Liver (tissue), 9 donors: ENCODE measurements around the gene TDRD7. TPM values are rescaled to one million over a fixed set of nuclear protein-coding genes. Genes with fewer than 3 reads are reported as not detected.
A peak's percentile ranks its signal among the peaks of the same experiment; 100 is the strongest.

Experiments
- DNase-seq: peaks from one replicate; pipeline ENCODE4 v3.0.0-alpha.2; 2017; ENCODE audit warnings: low spot score
- H3K27ac ChIP-seq, 2 donors: one replicate each; pipeline ENCODE4 v1.7.0; 2013; ENCODE audit warnings: inconsistent platforms in 2 of 2, low read length in 2 of 2, control low read depth in 1 of 2, low read depth in 1 of 2, mild to moderate bottlenecking in 1 of 2
- H3K27me3 ChIP-seq, 4 donors: one replicate each; pipeline versions ENCODE4 v1.6.1 to v1.7.0; 2013; ENCODE audit warnings: low read length in 3 of 4, inconsistent platforms in 1 of 4, mild to moderate bottlenecking in 1 of 4, moderate library complexity in 1 of 4; ENCODE audit not compliant: control insufficient read depth in 4 of 4, insufficient read depth in 4 of 4
- H3K36me3 ChIP-seq, 4 donors: one replicate each; pipeline versions ENCODE4 v1.6.1 to v1.7.0; 2013; ENCODE audit warnings: low read length in 3 of 4, mild to moderate bottlenecking in 3 of 4, low read depth in 1 of 4, moderate library complexity in 1 of 4; ENCODE audit not compliant: control insufficient read depth in 4 of 4, insufficient read depth in 3 of 4
- H3K4me1 ChIP-seq, 4 donors: one replicate each; pipeline versions ENCODE4 v1.6.1 to v1.7.0; 2013; ENCODE audit warnings: low read length in 3 of 4, mild to moderate bottlenecking in 3 of 4, moderate library complexity in 1 of 4; ENCODE audit not compliant: control insufficient read depth in 4 of 4, insufficient read depth in 4 of 4
- H3K4me3 ChIP-seq, 3 donors: one replicate each; pipeline versions ENCODE4 v1.6.1 to v1.7.0; 2013; ENCODE audit warnings: low read length in 3 of 3, control low read depth in 1 of 3, low read depth in 1 of 3, mild to moderate bottlenecking in 1 of 3
- H3K9ac ChIP-seq, 2 donors: one replicate each; pipeline ENCODE4 v1.7.0; 2013; ENCODE audit warnings: low read length in 2 of 2, mild to moderate bottlenecking in 2 of 2, moderate library complexity in 2 of 2, control low read depth in 1 of 2, low read depth in 1 of 2
- H3K9me3 ChIP-seq, 4 donors: one replicate each; pipeline versions ENCODE4 v1.6.1 to v1.7.0; 2013; ENCODE audit warnings: low read length in 3 of 4; ENCODE audit not compliant: control insufficient read depth in 4 of 4
- FOXA1 ChIP-seq: IDR thresholded peaks from 2 replicates; pipeline ENCODE4 v1.6.1; 2016; ENCODE audit warnings: antibody characterized with exemption
- FOXA2 ChIP-seq: IDR thresholded peaks from 2 replicates; pipeline ENCODE4 v1.6.1; 2016; ENCODE audit warnings: antibody characterized with exemption
- GABPA ChIP-seq, 2 donors: IDR thresholded peaks in 1 of 2; conservative IDR thresholded peaks in 1 of 2; 2 replicates each; pipeline ENCODE4 v1.6.1; 2016; ENCODE audit warnings: antibody characterized with exemption in 2 of 2, mild to moderate bottlenecking in 1 of 2, moderate library complexity in 1 of 2
- HNF4A ChIP-seq, 2 donors: conservative IDR thresholded peaks; 2 replicates each; pipeline ENCODE4 v1.6.1; 2016; ENCODE audit warnings: antibody characterized with exemption in 2 of 2, mild to moderate bottlenecking in 2 of 2
- HNF4G ChIP-seq: IDR thresholded peaks from 2 replicates; pipeline ENCODE4 v1.6.1; 2016; ENCODE audit warnings: antibody characterized with exemption
- JUND ChIP-seq, 2 donors: IDR thresholded peaks; 2 replicates each; pipeline ENCODE4 v1.6.1; 2016; ENCODE audit warnings: antibody characterized with exemption in 2 of 2
- MAX ChIP-seq: IDR thresholded peaks from 2 replicates; pipeline ENCODE4 v1.6.1; 2016; ENCODE audit warnings: antibody characterized with exemption
- RAD21 ChIP-seq, 2 donors: IDR thresholded peaks; 2 replicates each; pipeline ENCODE4 v1.6.1; 2016; ENCODE audit warnings: antibody characterized with exemption in 2 of 2, mild to moderate bottlenecking in 2 of 2
- REST ChIP-seq: IDR thresholded peaks from 2 replicates; pipeline ENCODE4 v1.6.1; 2016; ENCODE audit warnings: antibody characterized with exemption, mild to moderate bottlenecking
- RXRA ChIP-seq, 2 donors: IDR thresholded peaks; 2 replicates each; pipeline ENCODE4 v1.6.1; 2017 to 2018; ENCODE audit warnings: antibody characterized with exemption in 2 of 2, mild to moderate bottlenecking in 1 of 2
- SP1 ChIP-seq: IDR thresholded peaks from 2 replicates; pipeline ENCODE4 v1.6.1; 2018; ENCODE audit warnings: antibody characterized with exemption, mild to moderate bottlenecking
- TAF1 ChIP-seq: conservative IDR thresholded peaks from 2 replicates; pipeline ENCODE4 v1.6.1; 2016; ENCODE audit warnings: antibody characterized with exemption, mild to moderate bottlenecking
- YY1 ChIP-seq: IDR thresholded peaks from 2 replicates; pipeline ENCODE4 v1.6.1; 2016; ENCODE audit warnings: antibody characterized with exemption, mild to moderate bottlenecking
- ZBTB33 ChIP-seq: IDR thresholded peaks from 2 replicates; pipeline ENCODE4 v1.6.1; 2016; ENCODE audit warnings: antibody characterized with exemption
- WGBS: extraction: QIAGEN DNeasy Blood & Tissue Kit; methylation state at CpG from one replicate; pipeline ENCODE4 v1.1.7; 2013; 5-methylcytosine and 5-hydroxymethylcytosine counted together
- polyA plus RNA-seq, 2 donors: library from polyadenylated mRNA; stranded (reverse) in 1 of 2; unstranded in 1 of 2; fragments of 200-250 nt in 1 of 2; fragments of >200 nt in 1 of 2; fragmentation: Nextera tagmentation in 1 of 2; extraction: Ambion mirVana in 1 of 2; gene quantifications; one replicate each; pipeline versions ENCODE4 v1.2.1 to v1.2.3, GENCODE V29; 2013 to 2015
- total RNA-seq, 2 donors: library from RNA; depleted of rRNA; stranded (reverse); fragments of >200 nt; gene quantifications; one replicate each; pipeline ENCODE4 v1.2.3, GENCODE V29; 2014
- TF ChIP-seq, protein P1 (sequence below): IDR thresholded peaks from 2 replicates; pipeline ENCODE4 v1.6.1; 2016; ENCODE audit warnings: antibody characterized with exemption
- TF ChIP-seq, protein P2 (sequence below): fragments of 150-350 bp; IDR thresholded peaks from 2 replicates; pipeline ENCODE4 v1.5.1; 2017; ENCODE audit warnings: improper control_type of control experiment, low read depth, low read length; ENCODE audit not compliant: missing input control
- donor health status: healthy.
- donor health status: healthy.
- donor health status: healthy.
- donor health status: healthy.
- donor health status: healthy.

The TDRD7 gene
- total and polyA plus RNA-seq, 4 donors: 3.6 to 6.9 (median 5.4) TPM

GRCh38 chr9:97504381-97505216 is 92.7 kb downstream of the TDRD7 start:
- H3K9ac ChIP-seq: no peak overlapping the region
- peaks cover 3 to 17% (median 12%) of the 10 kb centered on the region in 4 donors for H3K4me1 ChIP-seq
- H3K4me3 ChIP-seq: no peak overlapping the region
- no peaks in the 10 kb centered on the region for H3K9me3 ChIP-seq
- H3K27me3 ChIP-seq: no peaks in the 10 kb centered on the region
- TF ChIP-seq REST (no peak), ZBTB33 (peak; percentile 30), RAD21 (IDR thresholded peaks at IDR 0.05) (peak; percentile 40 to 57), FOXA1 (no peak), SP1 (peak; percentile 53), FOXA2 (peak; percentile 36), TAF1 (peak; percentile 17), YY1 (peak; percentile 89), JUND (IDR thresholded peaks at IDR 0.05) (peak; percentile 65 to 90), RXRA (IDR thresholded peaks at IDR 0.05) (peak; percentile 47 to 61), GABPA (IDR thresholded peaks at IDR 0.05 in 1 of 2, conservative IDR thresholded peaks at IDR 0.05 in 1 of 2) (no peak), HNF4G (no peak), HNF4A (conservative IDR thresholded peaks at IDR 0.05) (peak in 1 of 2 donors; percentile 44), MAX (no peak)
- TF ChIP-seq, protein P1, sequence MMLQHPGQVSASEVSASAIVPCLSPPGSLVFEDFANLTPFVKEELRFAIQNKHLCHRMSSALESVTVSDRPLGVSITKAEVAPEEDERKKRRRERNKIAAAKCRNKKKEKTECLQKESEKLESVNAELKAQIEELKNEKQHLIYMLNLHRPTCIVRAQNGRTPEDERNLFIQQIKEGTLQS: peak; percentile 72
- TF ChIP-seq, protein P2, sequence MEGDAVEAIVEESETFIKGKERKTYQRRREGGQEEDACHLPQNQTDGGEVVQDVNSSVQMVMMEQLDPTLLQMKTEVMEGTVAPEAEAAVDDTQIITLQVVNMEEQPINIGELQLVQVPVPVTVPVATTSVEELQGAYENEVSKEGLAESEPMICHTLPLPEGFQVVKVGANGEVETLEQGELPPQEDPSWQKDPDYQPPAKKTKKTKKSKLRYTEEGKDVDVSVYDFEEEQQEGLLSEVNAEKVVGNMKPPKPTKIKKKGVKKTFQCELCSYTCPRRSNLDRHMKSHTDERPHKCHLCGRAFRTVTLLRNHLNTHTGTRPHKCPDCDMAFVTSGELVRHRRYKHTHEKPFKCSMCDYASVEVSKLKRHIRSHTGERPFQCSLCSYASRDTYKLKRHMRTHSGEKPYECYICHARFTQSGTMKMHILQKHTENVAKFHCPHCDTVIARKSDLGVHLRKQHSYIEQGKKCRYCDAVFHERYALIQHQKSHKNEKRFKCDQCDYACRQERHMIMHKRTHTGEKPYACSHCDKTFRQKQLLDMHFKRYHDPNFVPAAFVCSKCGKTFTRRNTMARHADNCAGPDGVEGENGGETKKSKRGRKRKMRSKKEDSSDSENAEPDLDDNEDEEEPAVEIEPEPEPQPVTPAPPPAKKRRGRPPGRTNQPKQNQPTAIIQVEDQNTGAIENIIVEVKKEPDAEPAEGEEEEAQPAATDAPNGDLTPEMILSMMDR: no peak
- H3K27ac ChIP-seq: peak overlapping the region in 1 of 2 donors; percentile 36
- DNase-seq: no peak
- no peaks in the 10 kb centered on the region for H3K36me3 ChIP-seq
- WGBS: 59% methylated on average over 8 of the region's 8 CpGs
